Activated naive CD8-positive, alpha-beta T cell treated with anti-CD3 and anti-CD28 coated beads for 36 hours (primary cell): ENCODE results near the gene PI16. TPM values are rescaled to one million over a fixed set of nuclear protein-coding genes. Genes with fewer than 3 reads are reported as not detected.

Source experiments
- DNase-seq: peaks from one replicate; pipeline ENCODE4 v3.0.0; 2021
- H3K27ac Mint-ChIP-seq: one replicate; pipeline ENCODE4 v1.8.0; 2022; ENCODE audit warnings: mild to moderate bottlenecking, moderate library complexity, mixed read lengths
- H3K27me3 Mint-ChIP-seq: one replicate; pipeline ENCODE4 v1.8.0; 2022; ENCODE audit warnings: mild to moderate bottlenecking, mixed read lengths
- H3K36me3 Mint-ChIP-seq: one replicate; pipeline ENCODE4 v1.8.0; 2021; ENCODE audit warnings: mild to moderate bottlenecking, mixed read lengths
- H3K4me1 Mint-ChIP-seq: one replicate; pipeline ENCODE4 v1.8.0; 2021; ENCODE audit warnings: mixed read lengths
- H3K4me3 Mint-ChIP-seq: one replicate; pipeline ENCODE4 v1.8.0; 2022; ENCODE audit warnings: mild to moderate bottlenecking, moderate library complexity, mixed read lengths
- H3K9me3 Mint-ChIP-seq: one replicate; pipeline ENCODE4 v1.8.0; 2022; ENCODE audit warnings: mixed read lengths
- total RNA-seq, 2 experiments: library from RNA; stranded (reverse); gene quantifications; one replicate each; pipeline ENCODE4 v1.2.3, GENCODE V29; 2021

PI16 gene
- total RNA-seq, 2 experiments from 2014 or later = 0.18 to 0.39 TPM

- Mint-ChIP-seq H3K9me3 (no peaks in the 10 kb centered on the region), H3K4me1 (peaks cover 49% of the 10 kb centered on the region), H3K27ac (no peak overlapping the region), H3K4me3 (no peak overlapping the region), H3K27me3 (no peaks in the 10 kb centered on the region), H3K36me3 (no peaks in the 10 kb centered on the region)
- no peak for DNase-seq
These were observed 4.4 kb downstream of the PI16 start for GRCh38 chr6:36958775-36959554.

- Mint-ChIP-seq H3K36me3 (no peaks in the 10 kb centered on the region), H3K4me1 (peaks cover 46% of the 10 kb centered on the region), H3K27me3 (no peaks in the 10 kb centered on the region), H3K27ac (no peak overlapping the region), H3K9me3 (no peaks in the 10 kb centered on the region), H3K4me3 (no peak overlapping the region)
- DNase-seq = no peak
These were observed 5.2 kb downstream of the PI16 start for GRCh38 chr6:36959555-36960250.

- Mint-ChIP-seq H3K4me3 (no peak overlapping the region), H3K9me3 (no peaks in the 10 kb centered on the region)
These were observed 7.2 kb downstream of the PI16 start for GRCh38 chr6:36961441-36962435.

GRCh38 chr6:36962874-36963273 is 8.3 kb downstream of the PI16 start:
- peak overlapping the region; percentile 56 for H3K4me3 Mint-ChIP-seq

More at GRCh38 chr6:36961441-36962435, 7.2 kb downstream of the PI16 start:
- peaks cover 3% of the 10 kb centered on the region for H3K36me3 Mint-ChIP-seq
- DNase-seq = no peak
- no peaks in the 10 kb centered on the region for H3K27me3 Mint-ChIP-seq
- no peak overlapping the region for H3K27ac Mint-ChIP-seq
- peaks cover 34% of the 10 kb centered on the region for H3K4me1 Mint-ChIP-seq

GRCh38 chr6:36963451-36964290 is 9.1 kb downstream of the PI16 start:
- Mint-ChIP-seq H3K36me3 (peaks cover 10% of the 10 kb centered on the region), H3K9me3 (no peaks in the 10 kb centered on the region), H3K27ac (no peak overlapping the region), H3K4me3 (no peak overlapping the region), H3K27me3 (no peaks in the 10 kb centered on the region), H3K4me1 (peaks cover 36% of the 10 kb centered on the region)
- no peak for DNase-seq

More at GRCh38 chr6:36962874-36963273, 8.3 kb downstream of the PI16 start:
- Mint-ChIP-seq H3K27me3 (no peaks in the 10 kb centered on the region), H3K9me3 (no peaks in the 10 kb centered on the region), H3K27ac (peak overlapping the region; percentile 9), H3K36me3 (peaks cover 3% of the 10 kb centered on the region), H3K4me1 (peaks cover 36% of the 10 kb centered on the region)
- peak; percentile 72 for DNase-seq

GRCh38 chr6:36964349-36964748 is 9.8 kb downstream of the PI16 start:
- H3K9me3 Mint-ChIP-seq = no peaks in the 10 kb centered on the region
- H3K36me3 Mint-ChIP-seq = peaks cover 12% of the 10 kb centered on the region
- DNase-seq = no peak
- H3K27ac Mint-ChIP-seq = no peak overlapping the region
- H3K27me3 Mint-ChIP-seq = no peaks in the 10 kb centered on the region
- peaks cover 36% of the 10 kb centered on the region for H3K4me1 Mint-ChIP-seq
- no peak overlapping the region for H3K4me3 Mint-ChIP-seq

- Mint-ChIP-seq H3K4me1 (peaks cover 36% of the 10 kb centered on the region), H3K4me3 (no peak overlapping the region), H3K9me3 (no peaks in the 10 kb centered on the region), H3K27ac (no peak overlapping the region), H3K36me3 (peaks cover 12% of the 10 kb centered on the region), H3K27me3 (no peaks in the 10 kb centered on the region)
- DNase-seq = no peak
These were observed 10.4 kb downstream of the PI16 start for GRCh38 chr6:36964908-36965307.

- Mint-ChIP-seq H3K27me3 (no peaks in the 10 kb centered on the region), H3K4me3 (no peak overlapping the region), H3K4me1 (peaks cover 26% of the 10 kb centered on the region), H3K27ac (no peak overlapping the region), H3K36me3 (peaks cover 12% of the 10 kb centered on the region), H3K9me3 (no peaks in the 10 kb centered on the region)
- DNase-seq = no peak
These were observed 12.8 kb downstream of the PI16 start for GRCh38 chr6:36967301-36967700.

- DNase-seq = no peak
- Mint-ChIP-seq H3K4me1 (peaks cover 21% of the 10 kb centered on the region), H3K27me3 (no peaks in the 10 kb centered on the region), H3K4me3 (no peak overlapping the region), H3K36me3 (peaks cover 12% of the 10 kb centered on the region), H3K27ac (peak overlapping the region; percentile 55), H3K9me3 (no peaks in the 10 kb centered on the region)
These were observed 13.2 kb downstream of the PI16 start for GRCh38 chr6:36967757-36968156.

GRCh38 chr6:36968266-36968977 is 13.9 kb downstream of the PI16 start:
- Mint-ChIP-seq H3K27ac (peak overlapping the region; percentile 55), H3K27me3 (no peaks in the 10 kb centered on the region), H3K36me3 (peaks cover 12% of the 10 kb centered on the region), H3K4me1 (peaks cover 14% of the 10 kb centered on the region), H3K9me3 (no peaks in the 10 kb centered on the region), H3K4me3 (no peak overlapping the region)
- no peak for DNase-seq

- peaks cover 18% of the 10 kb centered on the region for H3K36me3 Mint-ChIP-seq
- no peaks in the 10 kb centered on the region for H3K9me3 Mint-ChIP-seq
- H3K4me1 Mint-ChIP-seq = peaks cover 10% of the 10 kb centered on the region
- H3K27ac Mint-ChIP-seq = no peak overlapping the region
- no peak overlapping the region for H3K4me3 Mint-ChIP-seq
- DNase-seq = no peak
- no peaks in the 10 kb centered on the region for H3K27me3 Mint-ChIP-seq
These were observed 14.7 kb downstream of the PI16 start for GRCh38 chr6:36969240-36969691.

- Mint-ChIP-seq H3K27ac (no peak overlapping the region), H3K36me3 (peaks cover 20% of the 10 kb centered on the region), H3K4me1 (peaks cover 2% of the 10 kb centered on the region), H3K4me3 (no peak overlapping the region), H3K9me3 (no peaks in the 10 kb centered on the region), H3K27me3 (no peaks in the 10 kb centered on the region)
- no peak for DNase-seq
These were observed 15.7 kb downstream of the PI16 start for GRCh38 chr6:36969988-36970891.
